GM23338 (cell line): ENCODE results near the gene TMEM128. TPM values are rescaled to one million over a fixed set of nuclear protein-coding genes. Genes with fewer than 3 reads are reported as not detected.

ENCODE experiments used
- ATAC-seq: fragments of 200-7000 bp; cut with Tn5 transposase; 3 replicates; pipeline ENCODE4 v1.9.1; 2020
- DNase-seq: peaks from one replicate; pipeline ENCODE4 v3.0.0-alpha.2; 2015; ENCODE audit warnings: low spot score
- H2AFZ ChIP-seq: fragments of 200-600 bp; sonication (generic); 2 replicates; pipeline ENCODE4 v1.8.0; 2016; ENCODE audit warnings: antibody characterized with exemption, mild to moderate bottlenecking, moderate library complexity
- H3F3A ChIP-seq: fragments of 200-600 bp; sonication (generic); replicated peaks from 2 replicates; pipeline ENCODE4 v1.8.0; 2017; ENCODE audit warnings: antibody characterized with exemption, mixed run types, low read depth
- H3K27ac ChIP-seq: fragments of 200-600 bp; sonication (generic); 2 replicates; pipeline ENCODE4 v1.6.1; 2016; ENCODE audit warnings: low read depth
- H3K27me3 ChIP-seq: fragments of 200-600 bp; sonication (generic); 2 replicates; pipeline ENCODE4 v1.8.0; 2016; ENCODE audit warnings: mild to moderate bottlenecking, mixed run types, moderate library complexity; ENCODE audit not compliant: insufficient read depth
- H3K36me3 ChIP-seq: fragments of 200-600 bp; sonication (generic); 2 replicates; pipeline ENCODE4 v1.8.0; 2016; ENCODE audit warnings: mild to moderate bottlenecking; ENCODE audit not compliant: insufficient read depth
- H3K4me1 ChIP-seq: fragments of 200-600 bp; sonication (generic); 2 replicates; pipeline ENCODE4 v1.8.0; 2016; ENCODE audit warnings: mild to moderate bottlenecking, moderate library complexity; ENCODE audit not compliant: insufficient read depth
- H3K4me2 ChIP-seq: fragments of 200-600 bp; sonication (generic); 2 replicates; pipeline ENCODE4 v1.7.1; 2017; ENCODE audit warnings: mixed run types
- H3K4me3 ChIP-seq: fragments of 200-600 bp; sonication (generic); 2 replicates; pipeline ENCODE4 v1.6.1; 2016; ENCODE audit warnings: mixed run types
- H3K79me2 ChIP-seq: fragments of 200-600 bp; sonication (generic); replicated peaks from 2 replicates; pipeline ENCODE4 v1.8.0; 2017; ENCODE audit warnings: mild to moderate bottlenecking; ENCODE audit not compliant: insufficient read depth
- H3K9me2 ChIP-seq: fragments of 200-600 bp; sonication (generic); 2 replicates; pipeline ENCODE4 v1.8.0; 2017; ENCODE audit not compliant: insufficient read depth
- H4K20me1 ChIP-seq: fragments of 200-600 bp; sonication (generic); replicated peaks from 2 replicates; pipeline ENCODE4 v1.8.0; 2017; ENCODE audit warnings: mild to moderate bottlenecking; ENCODE audit not compliant: insufficient read depth
- H3K27ac Mint-ChIP-seq: 2 replicates; pipeline ENCODE4 v1.8.0; 2020; ENCODE audit warnings: inconsistent platforms, mild to moderate bottlenecking, moderate library complexity, mixed read lengths
- H3K27me3 Mint-ChIP-seq: 3 replicates; pipeline ENCODE4 v1.8.0; 2022; ENCODE audit warnings: low read depth, mild to moderate bottlenecking, moderate library complexity, mixed read lengths, inconsistent platforms; ENCODE audit not compliant: insufficient read depth, poor library complexity
- H3K36me3 Mint-ChIP-seq: 3 replicates; pipeline ENCODE4 v1.8.0; 2021; ENCODE audit warnings: low read depth, mild to moderate bottlenecking, inconsistent platforms, moderate library complexity, mixed read lengths
- H3K4me1 Mint-ChIP-seq: 3 replicates; pipeline ENCODE4 v1.8.0; 2020; ENCODE audit warnings: mild to moderate bottlenecking, inconsistent platforms, mixed read lengths
- H3K4me3 Mint-ChIP-seq: 3 replicates; pipeline ENCODE4 v1.8.0; 2021; ENCODE audit warnings: moderate library complexity, mild to moderate bottlenecking, inconsistent platforms, mixed read lengths
- H3K9me3 Mint-ChIP-seq: 3 replicates; pipeline ENCODE4 v1.8.0; 2020; ENCODE audit warnings: moderate library complexity, mild to moderate bottlenecking, inconsistent platforms, mixed read lengths
- CREB1 ChIP-seq: fragments of 250-450 bp; sonication (Bioruptor Pico); IDR thresholded peaks from 2 replicates; pipeline ENCODE4 v1.5.0; 2020; ENCODE audit warnings: low read depth, mild to moderate bottlenecking, moderate library complexity
- EZH2 ChIP-seq: fragments of 200-600 bp; sonication (generic); IDR thresholded peaks from one replicate; pipeline ENCODE4 v1.8.0; 2017; ENCODE audit warnings: antibody characterized with exemption, mild to moderate bottlenecking, low read depth; ENCODE audit not compliant: unreplicated experiment
- EZH2phosphoT487 ChIP-seq: fragments of 200-600 bp; sonication (generic); IDR thresholded peaks from one replicate; pipeline ENCODE4 v1.8.1; 2018; ENCODE audit warnings: antibody characterized with exemption; ENCODE audit not compliant: unreplicated experiment
- JUNB ChIP-seq: IDR thresholded peaks from one replicate; pipeline ENCODE4 v1.6.1; 2016; ENCODE audit warnings: antibody characterized with exemption; ENCODE audit not compliant: unreplicated experiment
- NANOG ChIP-seq: IDR thresholded peaks from 2 replicates; pipeline ENCODE4 v1.6.1; 2016; ENCODE audit warnings: antibody characterized with exemption, borderline replicate concordance
- POLR2AphosphoS5 ChIP-seq: IDR thresholded peaks from 2 replicates; pipeline ENCODE4 v1.6.1; 2016; ENCODE audit warnings: antibody characterized with exemption, low read depth
- STAT1 ChIP-seq: IDR thresholded peaks from one replicate; pipeline ENCODE4 v1.6.1; 2016; ENCODE audit warnings: antibody characterized with exemption; ENCODE audit not compliant: unreplicated experiment
- ZNF114 ChIP-seq: fragments of 250-450 bp; sonication (Bioruptor Pico); IDR thresholded peaks from 2 replicates; pipeline ENCODE4 v1.5.0; 2020; ENCODE audit warnings: mild to moderate bottlenecking, moderate library complexity
- ZNF331 ChIP-seq: fragments of 250-450 bp; sonication (Bioruptor Pico); IDR thresholded peaks from 2 replicates; pipeline ENCODE4 v1.5.0; 2020; ENCODE audit warnings: low read depth, mild to moderate bottlenecking, moderate library complexity
- polyA plus RNA-seq: library from polyadenylated mRNA; unstranded; fragments of >200 nt; fragmentation: Nextera tagmentation; extraction: Ambion mirVana; gene quantifications from 2 replicates; pipeline ENCODE4 v1.2.1, GENCODE V29; 2016
- total RNA-seq: library from RNA; depleted of rRNA; stranded (reverse); fragments of >200 nt; shearing (Covaris generic); gene quantifications from 2 replicates; pipeline ENCODE4 v1.2.3, GENCODE V29; 2014
- TF ChIP-seq, protein P1 (sequence below), 2 experiments: fragments of 200-600 bp in 1 of 2; sonication (generic) in 1 of 2; conservative IDR thresholded peaks; 2 replicates each; pipeline versions ENCODE4 v1.5.1 to v1.6.1; 2016 to 2017; ENCODE audit warnings: antibody characterized with exemption in 2 of 2, low read depth in 2 of 2, mild to moderate bottlenecking in 2 of 2, moderate library complexity in 1 of 2
- TF ChIP-seq, protein P2 (sequence below): IDR thresholded peaks from one replicate; pipeline ENCODE4 v1.6.1; 2018; ENCODE audit warnings: antibody characterized with exemption; ENCODE audit not compliant: unreplicated experiment
- TF ChIP-seq, protein P3 (sequence below): IDR thresholded peaks from 2 replicates; pipeline ENCODE4 v1.6.1; 2016; ENCODE audit warnings: antibody characterized with exemption
- TF ChIP-seq, protein P4 (sequence below): fragments of 250-450 bp; sonication (Bioruptor Pico); IDR thresholded peaks from 2 replicates; pipeline ENCODE4 v1.5.0; 2020; ENCODE audit warnings: mild to moderate bottlenecking, moderate library complexity

The TMEM128 gene
- total and polyA plus RNA-seq, 2 experiments from 2014 or later, result 22.7 to 25.9 TPM

DNA sequence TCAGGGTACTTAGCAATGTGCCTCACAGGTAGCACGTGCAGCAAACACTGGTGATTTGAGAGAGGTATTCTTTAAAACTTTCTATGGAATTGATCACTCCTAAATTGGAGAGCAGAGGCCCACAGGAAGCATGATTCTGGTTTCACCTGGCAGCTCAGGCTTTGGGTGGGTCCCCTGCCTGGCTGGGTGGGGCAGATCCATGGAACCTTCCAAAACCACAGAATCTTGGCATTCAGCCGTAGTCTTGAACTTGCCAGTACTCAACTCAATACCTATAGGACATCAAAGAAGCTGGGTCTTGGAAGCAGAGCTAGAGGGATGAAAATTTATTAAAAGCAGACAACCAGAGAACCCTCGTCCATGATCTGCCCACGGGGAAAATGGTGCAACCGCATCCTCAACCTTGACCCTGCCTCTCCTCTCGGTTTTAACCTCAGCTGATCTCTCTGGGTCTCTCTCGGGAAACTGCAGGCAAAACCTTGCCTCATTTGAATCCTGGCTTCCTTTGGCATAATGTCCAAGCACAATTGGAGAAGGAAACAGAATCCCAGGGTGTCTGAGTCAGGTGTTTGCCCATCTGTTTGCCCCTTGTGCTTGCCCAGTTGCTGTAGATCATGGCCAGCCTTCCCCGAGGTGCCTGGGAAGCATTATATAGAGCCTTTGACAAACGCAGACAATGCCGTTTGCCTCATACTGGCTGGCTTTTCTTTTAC, 44.2 kb downstream of the TMEM128 start:
- ATAC-seq (no peak), DNase-seq (no peak)
- no peaks in the 10 kb centered on the region for H3K79me2 ChIP-seq
- Mint-ChIP-seq H3K36me3 (no peaks in the 10 kb centered on the region), H3K27me3 (peaks cover 10% of the 10 kb centered on the region), H3K9me3 (no peaks in the 10 kb centered on the region), H3K27ac (no peak overlapping the region), H3K4me1 (peaks cover 8% of the 10 kb centered on the region; the same call in 2 of the 3 replicates), H3K4me3 (no peak overlapping the region)
- H3K9me2 ChIP-seq, result no peaks in the 10 kb centered on the region
- TF ChIP-seq, protein P1, sequence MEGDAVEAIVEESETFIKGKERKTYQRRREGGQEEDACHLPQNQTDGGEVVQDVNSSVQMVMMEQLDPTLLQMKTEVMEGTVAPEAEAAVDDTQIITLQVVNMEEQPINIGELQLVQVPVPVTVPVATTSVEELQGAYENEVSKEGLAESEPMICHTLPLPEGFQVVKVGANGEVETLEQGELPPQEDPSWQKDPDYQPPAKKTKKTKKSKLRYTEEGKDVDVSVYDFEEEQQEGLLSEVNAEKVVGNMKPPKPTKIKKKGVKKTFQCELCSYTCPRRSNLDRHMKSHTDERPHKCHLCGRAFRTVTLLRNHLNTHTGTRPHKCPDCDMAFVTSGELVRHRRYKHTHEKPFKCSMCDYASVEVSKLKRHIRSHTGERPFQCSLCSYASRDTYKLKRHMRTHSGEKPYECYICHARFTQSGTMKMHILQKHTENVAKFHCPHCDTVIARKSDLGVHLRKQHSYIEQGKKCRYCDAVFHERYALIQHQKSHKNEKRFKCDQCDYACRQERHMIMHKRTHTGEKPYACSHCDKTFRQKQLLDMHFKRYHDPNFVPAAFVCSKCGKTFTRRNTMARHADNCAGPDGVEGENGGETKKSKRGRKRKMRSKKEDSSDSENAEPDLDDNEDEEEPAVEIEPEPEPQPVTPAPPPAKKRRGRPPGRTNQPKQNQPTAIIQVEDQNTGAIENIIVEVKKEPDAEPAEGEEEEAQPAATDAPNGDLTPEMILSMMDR (conservative IDR thresholded peaks at IDR 0.05; ENCODE audit: low read depth in 2 of 2), result no peak
- no peak for TF ChIP-seq CREB1 (CRISPR knock-in tag)
- no peak for TF ChIP-seq ZNF114 (CRISPR knock-in tag)
- TF ChIP-seq, protein P2, sequence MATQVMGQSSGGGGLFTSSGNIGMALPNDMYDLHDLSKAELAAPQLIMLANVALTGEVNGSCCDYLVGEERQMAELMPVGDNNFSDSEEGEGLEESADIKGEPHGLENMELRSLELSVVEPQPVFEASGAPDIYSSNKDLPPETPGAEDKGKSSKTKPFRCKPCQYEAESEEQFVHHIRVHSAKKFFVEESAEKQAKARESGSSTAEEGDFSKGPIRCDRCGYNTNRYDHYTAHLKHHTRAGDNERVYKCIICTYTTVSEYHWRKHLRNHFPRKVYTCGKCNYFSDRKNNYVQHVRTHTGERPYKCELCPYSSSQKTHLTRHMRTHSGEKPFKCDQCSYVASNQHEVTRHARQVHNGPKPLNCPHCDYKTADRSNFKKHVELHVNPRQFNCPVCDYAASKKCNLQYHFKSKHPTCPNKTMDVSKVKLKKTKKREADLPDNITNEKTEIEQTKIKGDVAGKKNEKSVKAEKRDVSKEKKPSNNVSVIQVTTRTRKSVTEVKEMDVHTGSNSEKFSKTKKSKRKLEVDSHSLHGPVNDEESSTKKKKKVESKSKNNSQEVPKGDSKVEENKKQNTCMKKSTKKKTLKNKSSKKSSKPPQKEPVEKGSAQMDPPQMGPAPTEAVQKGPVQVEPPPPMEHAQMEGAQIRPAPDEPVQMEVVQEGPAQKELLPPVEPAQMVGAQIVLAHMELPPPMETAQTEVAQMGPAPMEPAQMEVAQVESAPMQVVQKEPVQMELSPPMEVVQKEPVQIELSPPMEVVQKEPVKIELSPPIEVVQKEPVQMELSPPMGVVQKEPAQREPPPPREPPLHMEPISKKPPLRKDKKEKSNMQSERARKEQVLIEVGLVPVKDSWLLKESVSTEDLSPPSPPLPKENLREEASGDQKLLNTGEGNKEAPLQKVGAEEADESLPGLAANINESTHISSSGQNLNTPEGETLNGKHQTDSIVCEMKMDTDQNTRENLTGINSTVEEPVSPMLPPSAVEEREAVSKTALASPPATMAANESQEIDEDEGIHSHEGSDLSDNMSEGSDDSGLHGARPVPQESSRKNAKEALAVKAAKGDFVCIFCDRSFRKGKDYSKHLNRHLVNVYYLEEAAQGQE, result no peak
- no peak for TF ChIP-seq STAT1
- TF ChIP-seq JUNB, result no peak
- TF ChIP-seq, protein P3, sequence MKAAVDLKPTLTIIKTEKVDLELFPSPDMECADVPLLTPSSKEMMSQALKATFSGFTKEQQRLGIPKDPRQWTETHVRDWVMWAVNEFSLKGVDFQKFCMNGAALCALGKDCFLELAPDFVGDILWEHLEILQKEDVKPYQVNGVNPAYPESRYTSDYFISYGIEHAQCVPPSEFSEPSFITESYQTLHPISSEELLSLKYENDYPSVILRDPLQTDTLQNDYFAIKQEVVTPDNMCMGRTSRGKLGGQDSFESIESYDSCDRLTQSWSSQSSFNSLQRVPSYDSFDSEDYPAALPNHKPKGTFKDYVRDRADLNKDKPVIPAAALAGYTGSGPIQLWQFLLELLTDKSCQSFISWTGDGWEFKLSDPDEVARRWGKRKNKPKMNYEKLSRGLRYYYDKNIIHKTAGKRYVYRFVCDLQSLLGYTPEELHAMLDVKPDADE, result no peak
- no peak for TF ChIP-seq EZH2phosphoT487
- TF ChIP-seq EZH2, result no peak
- TF ChIP-seq NANOG, result no peak
- no peak for TF ChIP-seq ZNF331
- TF ChIP-seq POLR2AphosphoS5, result no peak
- TF ChIP-seq, protein P4, sequence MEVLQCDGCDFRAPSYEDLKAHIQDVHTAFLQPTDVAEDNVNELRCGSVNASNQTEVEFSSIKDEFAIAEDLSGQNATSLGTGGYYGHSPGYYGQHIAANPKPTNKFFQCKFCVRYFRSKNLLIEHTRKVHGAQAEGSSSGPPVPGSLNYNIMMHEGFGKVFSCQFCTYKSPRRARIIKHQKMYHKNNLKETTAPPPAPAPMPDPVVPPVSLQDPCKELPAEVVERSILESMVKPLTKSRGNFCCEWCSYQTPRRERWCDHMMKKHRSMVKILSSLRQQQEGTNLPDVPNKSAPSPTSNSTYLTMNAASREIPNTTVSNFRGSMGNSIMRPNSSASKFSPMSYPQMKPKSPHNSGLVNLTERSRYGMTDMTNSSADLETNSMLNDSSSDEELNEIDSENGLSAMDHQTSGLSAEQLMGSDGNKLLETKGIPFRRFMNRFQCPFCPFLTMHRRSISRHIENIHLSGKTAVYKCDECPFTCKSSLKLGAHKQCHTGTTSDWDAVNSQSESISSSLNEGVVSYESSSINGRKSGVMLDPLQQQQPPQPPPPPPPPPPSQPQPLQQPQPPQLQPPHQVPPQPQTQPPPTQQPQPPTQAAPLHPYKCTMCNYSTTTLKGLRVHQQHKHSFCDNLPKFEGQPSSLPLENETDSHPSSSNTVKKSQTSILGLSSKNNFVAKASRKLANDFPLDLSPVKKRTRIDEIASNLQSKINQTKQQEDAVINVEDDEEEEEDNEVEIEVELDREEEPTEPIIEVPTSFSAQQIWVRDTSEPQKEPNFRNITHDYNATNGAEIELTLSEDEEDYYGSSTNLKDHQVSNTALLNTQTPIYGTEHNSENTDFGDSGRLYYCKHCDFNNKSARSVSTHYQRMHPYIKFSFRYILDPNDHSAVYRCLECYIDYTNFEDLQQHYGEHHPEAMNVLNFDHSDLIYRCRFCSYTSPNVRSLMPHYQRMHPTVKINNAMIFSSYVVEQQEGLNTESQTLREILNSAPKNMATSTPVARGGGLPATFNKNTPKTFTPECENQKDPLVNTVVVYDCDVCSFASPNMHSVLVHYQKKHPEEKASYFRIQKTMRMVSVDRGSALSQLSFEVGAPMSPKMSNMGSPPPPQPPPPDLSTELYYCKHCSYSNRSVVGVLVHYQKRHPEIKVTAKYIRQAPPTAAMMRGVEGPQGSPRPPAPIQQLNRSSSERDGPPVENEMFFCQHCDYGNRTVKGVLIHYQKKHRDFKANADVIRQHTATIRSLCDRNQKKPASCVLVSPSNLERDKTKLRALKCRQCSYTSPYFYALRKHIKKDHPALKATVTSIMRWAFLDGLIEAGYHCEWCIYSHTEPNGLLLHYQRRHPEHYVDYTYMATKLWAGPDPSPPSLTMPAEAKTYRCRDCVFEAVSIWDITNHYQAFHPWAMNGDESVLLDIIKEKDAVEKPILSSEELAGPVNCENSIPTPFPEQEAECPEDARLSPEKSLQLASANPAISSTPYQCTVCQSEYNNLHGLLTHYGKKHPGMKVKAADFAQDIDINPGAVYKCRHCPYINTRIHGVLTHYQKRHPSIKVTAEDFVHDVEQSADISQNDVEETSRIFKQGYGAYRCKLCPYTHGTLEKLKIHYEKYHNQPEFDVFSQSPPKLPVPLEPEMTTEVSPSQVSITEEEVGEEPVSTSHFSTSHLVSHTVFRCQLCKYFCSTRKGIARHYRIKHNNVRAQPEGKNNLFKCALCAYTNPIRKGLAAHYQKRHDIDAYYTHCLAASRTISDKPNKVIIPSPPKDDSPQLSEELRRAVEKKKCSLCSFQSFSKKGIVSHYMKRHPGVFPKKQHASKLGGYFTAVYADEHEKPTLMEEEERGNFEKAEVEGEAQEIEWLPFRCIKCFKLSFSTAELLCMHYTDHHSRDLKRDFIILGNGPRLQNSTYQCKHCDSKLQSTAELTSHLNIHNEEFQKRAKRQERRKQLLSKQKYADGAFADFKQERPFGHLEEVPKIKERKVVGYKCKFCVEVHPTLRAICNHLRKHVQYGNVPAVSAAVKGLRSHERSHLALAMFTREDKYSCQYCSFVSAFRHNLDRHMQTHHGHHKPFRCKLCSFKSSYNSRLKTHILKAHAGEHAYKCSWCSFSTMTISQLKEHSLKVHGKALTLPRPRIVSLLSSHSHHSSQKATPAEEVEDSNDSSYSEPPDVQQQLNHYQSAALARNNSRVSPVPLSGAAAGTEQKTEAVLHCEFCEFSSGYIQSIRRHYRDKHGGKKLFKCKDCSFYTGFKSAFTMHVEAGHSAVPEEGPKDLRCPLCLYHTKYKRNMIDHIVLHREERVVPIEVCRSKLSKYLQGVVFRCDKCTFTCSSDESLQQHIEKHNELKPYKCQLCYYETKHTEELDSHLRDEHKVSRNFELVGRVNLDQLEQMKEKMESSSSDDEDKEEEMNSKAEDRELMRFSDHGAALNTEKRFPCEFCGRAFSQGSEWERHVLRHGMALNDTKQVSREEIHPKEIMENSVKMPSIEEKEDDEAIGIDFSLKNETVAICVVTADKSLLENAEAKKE (CRISPR knock-in tag), result no peak
- H3K27ac ChIP-seq, result no peak overlapping the region
- H2AFZ ChIP-seq, result no peak overlapping the region
- no peaks in the 10 kb centered on the region for H3K36me3 ChIP-seq
- no peaks in the 10 kb centered on the region for H4K20me1 ChIP-seq
- no peak overlapping the region for H3K4me3 ChIP-seq
- H3K4me1 ChIP-seq, result no peaks in the 10 kb centered on the region
- no peaks in the 10 kb centered on the region for H3F3A ChIP-seq
- no peaks in the 10 kb centered on the region for H3K27me3 ChIP-seq
- H3K4me2 ChIP-seq, result no peak overlapping the region
